COR-L47 (cell line): Measurements from ENCODE around the gene MXI1.
A peak's percentile ranks its signal among the peaks of the same experiment; 100 is the strongest.
"Not testable (repeated sequence)": the region's sequence is repeated elsewhere in the genome, so short reads cannot be mapped to it uniquely, and the experiment has no call there.

Source experiments
- DNase-seq: peaks from one replicate; lab custom pipeline; 2025; lab: John Stamatoyannopoulos, UW

The MXI1 gene

GRCh38 chr10:110181911-110182310, 25.5 kb upstream of the MXI1 start:
- DNase-seq: no peak

GRCh38 chr10:110184398-110184797, 23.0 kb upstream of the MXI1 start:
- no peak for DNase-seq

GRCh38 chr10:110185646-110186182, 21.7 kb upstream of the MXI1 start:
- DNase-seq: not testable (repeated sequence)

- DNase-seq: no peak
Measured at GRCh38 chr10:110190170-110190569, 17.2 kb upstream of the MXI1 start.

- DNase-seq: no peak
Measured at GRCh38 chr10:110192552-110192951, 14.9 kb upstream of the MXI1 start.

GRCh38 chr10:110200503-110200902, 6.9 kb upstream of the MXI1 start:
- no peak for DNase-seq

GRCh38 chr10:110201046-110201445, 6.4 kb upstream of the MXI1 start:
- DNase-seq: not testable (repeated sequence)

GRCh38 chr10:110203500-110204455, 3.6 kb upstream of the MXI1 start:
- no peak for DNase-seq

GRCh38 chr10:110205051-110205675, 2.2 kb upstream of the MXI1 start:
- no peak for DNase-seq

GRCh38 chr10:110207805-110208613, 604 bp downstream of the MXI1 start:
- DNase-seq: no peak

GRCh38 chr10:110208614-110209453, 1.4 kb downstream of the MXI1 start:
- DNase-seq: no peak

- DNase-seq: no peak
Measured at GRCh38 chr10:110209454-110209925, 2.1 kb downstream of the MXI1 start.

GRCh38 chr10:110209926-110210673, 2.7 kb downstream of the MXI1 start:
- DNase-seq: no peak

- DNase-seq: peak; percentile 66
Measured at GRCh38 chr10:110210674-110211464, 3.5 kb downstream of the MXI1 start.

- no peak for DNase-seq
Measured at GRCh38 chr10:110211465-110211843, 4.0 kb downstream of the MXI1 start.

GRCh38 chr10:110212119-110213006, 5.0 kb downstream of the MXI1 start:
- no peak for DNase-seq

GRCh38 chr10:110214371-110214826, 7.0 kb downstream of the MXI1 start:
- no peak for DNase-seq
